LNCaP clone FGC (cell line): ENCODE results near the gene LNP1.
"Not testable (repeated sequence)": the region's sequence is repeated elsewhere in the genome, so short reads cannot be mapped to it uniquely, and the experiment has no call there.

Experiments used
- DNase-seq: peaks from one replicate; pipeline ENCODE4 v3.0.0-alpha.2; 2011; ENCODE audit warnings: low read depth
- H3K4me3 ChIP-seq: 2 replicates; pipeline ENCODE4 v1.5.1; 2011; ENCODE audit warnings: mild to moderate bottlenecking, low read depth, low read length, control low read depth
- TF ChIP-seq, protein P1 (sequence below): IDR thresholded peaks from 2 replicates; pipeline ENCODE4 v1.5.1; 2012; ENCODE audit warnings: mild to moderate bottlenecking; ENCODE audit not compliant: control insufficient read depth, insufficient read depth; ENCODE audit errors: extremely low read depth

LNP1 gene

DNA sequence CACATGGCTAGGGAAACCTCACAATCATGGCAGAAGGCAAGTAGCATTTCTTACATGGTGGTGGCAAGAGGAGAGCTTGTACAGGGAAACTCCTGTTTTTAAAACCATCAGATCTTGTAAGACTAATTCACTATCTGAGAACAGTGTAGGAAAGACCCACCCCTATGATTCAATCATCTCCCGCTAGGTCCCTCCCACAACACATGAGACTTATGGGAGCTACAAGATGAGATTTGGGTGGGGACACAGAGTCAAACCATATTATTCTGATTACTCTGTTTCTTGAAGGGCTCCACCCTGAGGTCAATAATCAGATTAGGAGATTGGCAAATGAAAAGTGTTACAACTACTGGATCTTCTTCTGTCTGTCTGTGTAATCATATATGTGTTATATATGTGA, 69.6 kb downstream of the LNP1 start:
- no peak overlapping the region for H3K4me3 ChIP-seq
- no peak for DNase-seq
- TF ChIP-seq, protein P1, sequence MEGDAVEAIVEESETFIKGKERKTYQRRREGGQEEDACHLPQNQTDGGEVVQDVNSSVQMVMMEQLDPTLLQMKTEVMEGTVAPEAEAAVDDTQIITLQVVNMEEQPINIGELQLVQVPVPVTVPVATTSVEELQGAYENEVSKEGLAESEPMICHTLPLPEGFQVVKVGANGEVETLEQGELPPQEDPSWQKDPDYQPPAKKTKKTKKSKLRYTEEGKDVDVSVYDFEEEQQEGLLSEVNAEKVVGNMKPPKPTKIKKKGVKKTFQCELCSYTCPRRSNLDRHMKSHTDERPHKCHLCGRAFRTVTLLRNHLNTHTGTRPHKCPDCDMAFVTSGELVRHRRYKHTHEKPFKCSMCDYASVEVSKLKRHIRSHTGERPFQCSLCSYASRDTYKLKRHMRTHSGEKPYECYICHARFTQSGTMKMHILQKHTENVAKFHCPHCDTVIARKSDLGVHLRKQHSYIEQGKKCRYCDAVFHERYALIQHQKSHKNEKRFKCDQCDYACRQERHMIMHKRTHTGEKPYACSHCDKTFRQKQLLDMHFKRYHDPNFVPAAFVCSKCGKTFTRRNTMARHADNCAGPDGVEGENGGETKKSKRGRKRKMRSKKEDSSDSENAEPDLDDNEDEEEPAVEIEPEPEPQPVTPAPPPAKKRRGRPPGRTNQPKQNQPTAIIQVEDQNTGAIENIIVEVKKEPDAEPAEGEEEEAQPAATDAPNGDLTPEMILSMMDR = no peak

DNA sequence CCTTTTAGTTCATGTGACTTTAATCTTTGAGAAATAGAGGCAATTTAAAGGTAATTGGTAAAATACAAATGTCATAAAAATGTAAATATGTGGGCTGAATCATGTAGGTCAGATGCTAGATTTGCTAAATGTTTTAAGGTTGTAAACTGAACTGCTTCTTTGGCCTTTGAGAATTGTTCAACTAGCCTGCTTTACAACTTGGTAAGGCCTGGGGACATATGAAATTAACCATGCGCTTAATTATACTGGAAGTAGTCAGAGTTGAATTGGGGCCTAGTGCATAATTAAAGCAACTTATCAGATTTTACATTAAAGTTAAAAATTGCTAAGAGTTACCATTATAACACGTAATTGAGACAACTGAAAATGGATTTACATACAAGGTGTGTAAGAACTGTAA, 70.1 kb downstream of the LNP1 start:
- TF ChIP-seq, protein P1 = no peak
- no peak overlapping the region for H3K4me3 ChIP-seq
- no peak for DNase-seq

DNA sequence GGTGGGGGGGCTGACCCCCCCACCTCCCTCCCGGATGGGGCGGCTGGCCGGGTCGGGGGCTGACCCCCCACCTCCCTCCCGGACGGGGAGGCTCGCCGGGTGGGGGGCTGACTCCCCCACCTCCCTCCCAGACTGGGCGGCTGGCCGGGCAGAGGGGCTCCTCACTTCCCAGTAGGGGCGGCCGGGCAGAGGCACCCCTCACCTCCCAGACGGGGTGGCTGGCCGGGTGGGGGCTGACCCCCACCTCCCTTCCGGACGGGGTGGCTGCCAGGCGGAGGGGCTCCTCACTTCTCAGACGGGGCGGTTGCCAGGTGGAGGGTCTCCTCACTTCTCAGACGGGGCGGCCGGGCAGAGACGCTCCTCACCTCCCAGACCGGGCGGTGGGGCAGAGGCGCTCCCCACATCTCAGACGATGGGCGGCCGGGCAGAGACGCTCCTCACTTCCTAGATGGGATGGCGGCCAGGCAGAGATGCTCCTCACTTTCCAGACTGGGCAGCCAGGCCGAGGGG, 76.6 kb downstream of the LNP1 start:
- DNase-seq, H3K4me3 ChIP-seq: not testable (repeated sequence)

DNA sequence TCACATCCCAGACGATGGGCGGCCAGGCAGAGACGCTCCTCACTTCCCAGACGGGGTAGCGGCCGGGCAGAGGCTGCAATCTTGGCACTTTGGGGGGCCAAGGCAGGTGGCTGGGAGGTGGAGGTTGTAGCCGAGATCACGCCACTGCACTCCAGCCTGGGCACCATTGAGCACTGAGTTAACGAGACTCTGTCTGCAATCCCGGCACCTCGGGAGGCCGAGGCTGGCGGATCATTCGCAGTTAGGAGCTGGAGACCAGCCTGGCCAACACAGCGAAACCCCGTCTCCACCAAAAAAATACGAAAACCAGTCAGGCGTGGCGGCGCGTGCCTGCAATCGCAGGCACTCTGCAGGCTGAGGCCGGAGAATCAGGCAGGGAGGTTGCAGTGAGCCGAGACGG, 77.2 kb downstream of the LNP1 start:
- DNase-seq, H3K4me3 ChIP-seq: not testable (repeated sequence)

DNA sequence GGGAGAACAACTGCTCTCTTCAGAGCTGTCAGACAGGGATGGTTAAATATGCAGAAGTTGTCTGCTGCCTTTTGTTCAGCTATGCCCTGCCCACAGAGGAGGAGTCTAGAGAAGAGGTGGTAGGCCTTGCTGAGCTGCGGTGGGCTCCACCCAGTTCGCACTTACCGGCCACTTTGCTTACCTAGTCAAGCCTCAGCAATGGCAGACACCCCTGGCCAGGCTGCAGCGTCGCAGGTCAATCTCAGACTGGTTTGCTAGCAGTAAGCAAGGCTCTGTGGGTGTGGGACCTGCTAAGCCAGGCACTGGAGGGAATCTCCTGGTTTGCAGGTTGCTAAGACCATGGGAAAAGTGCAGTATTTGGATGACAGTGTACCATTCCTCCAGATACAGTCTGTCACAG, 78.7 kb downstream of the LNP1 start:
- TF ChIP-seq, protein P1 = no peak
- no peak overlapping the region for H3K4me3 ChIP-seq
- no peak for DNase-seq

DNA sequence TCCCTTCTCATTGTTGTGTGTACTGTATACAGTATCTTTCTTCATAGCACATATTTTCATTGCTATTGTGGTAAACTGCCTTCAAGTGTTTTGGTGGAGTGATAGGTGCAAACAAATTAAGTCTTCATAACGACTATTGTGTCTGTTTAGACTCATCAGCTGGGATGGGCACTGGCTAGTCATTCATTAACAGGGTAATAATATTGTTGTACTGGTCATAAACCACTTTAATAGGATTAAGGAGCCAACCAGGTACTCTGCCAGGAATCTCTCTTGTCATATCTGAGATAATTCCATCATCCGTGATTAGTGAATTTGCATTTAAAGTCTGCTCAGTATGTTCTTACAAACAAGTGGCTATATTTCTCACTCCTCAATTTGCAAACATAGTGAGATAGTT, 80.8 kb downstream of the LNP1 start:
- peak; percentile 68 for DNase-seq
- H3K4me3 ChIP-seq = no peak overlapping the region
- TF ChIP-seq, protein P1 = no peak

DNA sequence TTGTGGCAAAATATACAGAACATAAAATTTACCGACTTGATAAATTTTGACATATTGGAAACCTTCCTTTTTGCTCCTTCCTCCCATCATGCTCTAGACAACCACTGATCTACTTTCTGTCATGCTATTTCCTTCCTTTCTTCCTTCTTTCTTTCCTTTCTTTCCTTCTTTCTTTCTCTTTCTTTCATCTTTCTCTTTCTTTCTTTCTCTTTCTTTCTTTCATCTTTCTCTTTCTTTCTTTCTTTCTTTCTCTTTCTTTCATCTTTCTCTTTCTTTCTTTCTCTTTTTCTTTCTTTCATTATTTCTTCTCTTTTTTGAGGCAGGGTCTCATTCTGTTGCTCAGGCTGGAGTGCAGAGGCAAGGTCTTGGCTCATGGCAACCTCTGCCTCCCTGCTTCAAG, 82.2 kb downstream of the LNP1 start:
- TF ChIP-seq, protein P1 = no peak
- no peak overlapping the region for H3K4me3 ChIP-seq
- DNase-seq = no peak

DNA sequence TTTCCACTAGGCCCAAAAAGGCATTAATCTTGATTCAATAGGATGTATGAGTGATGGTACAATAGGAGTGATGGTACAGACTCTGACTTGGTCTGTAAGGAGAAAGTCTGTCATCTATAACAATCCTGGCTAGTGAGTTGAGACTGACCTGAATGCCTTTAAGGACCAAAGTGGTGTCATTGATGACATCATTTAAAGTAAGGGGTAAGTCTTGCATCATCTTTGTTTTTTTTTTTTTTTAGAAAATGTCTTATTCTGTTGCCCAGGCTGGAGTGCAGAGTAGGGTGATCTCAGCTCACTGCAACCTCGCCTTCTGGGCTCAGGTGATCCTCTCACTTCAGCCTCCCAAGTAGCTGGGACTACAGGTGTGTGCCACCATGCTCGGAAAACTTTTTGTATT, 85.5 kb downstream of the LNP1 start:
- H3K4me3 ChIP-seq = no peak overlapping the region
- no peak for DNase-seq
- TF ChIP-seq, protein P1 = no peak
